A673 (cell line): ENCODE measurements around the gene NOC4L.

Source experiments
- CTCF ChIP-seq: fragments of 300-800, 200-600 bp; sonication (generic); conservative IDR thresholded peaks from 2 replicates; pipeline ENCODE4 v1.5.1; 2017; ENCODE audit warnings: low read depth, mild to moderate bottlenecking, antibody characterized with exemption, low read length, moderate library complexity, mixed read lengths
- EZH2 ChIP-seq: fragments of 200-600 bp; sonication (generic); IDR thresholded peaks from 2 replicates; pipeline ENCODE4 v1.6.1; 2017; ENCODE audit warnings: borderline replicate concordance, low read depth, mild to moderate bottlenecking, mixed read lengths, antibody characterized with exemption, low read length; ENCODE audit not compliant: poor library complexity, severe bottlenecking

GRCh38 chr12:132196038-132196872 lies 52.0 kb downstream of the NOC4L start:
- TF ChIP-seq CTCF = no peak
- TF ChIP-seq EZH2 = no peak
